SK-N-MC (cell line): Measurements from ENCODE around the gene MAPKAPK3.

ENCODE experiments used
- EZH2 ChIP-seq: fragments of 200-600 bp; sonication (generic); IDR thresholded peaks from one replicate; pipeline ENCODE4 v1.6.1; 2017; ENCODE audit warnings: antibody characterized with exemption
- FOXP2 ChIP-seq: optimal IDR thresholded peaks from 2 replicates; pipeline ENCODE3; 2011; ENCODE audit warnings: mild to moderate bottlenecking, moderate library complexity; ENCODE audit not compliant: insufficient read depth; ENCODE audit errors: extremely low read length, control extremely low read depth
- POLR2AphosphoS5 ChIP-seq: IDR thresholded peaks from 2 replicates; pipeline ENCODE4 v1.6.1; 2012; ENCODE audit warnings: mild to moderate bottlenecking, low read depth, low read length, borderline replicate concordance

DNA sequence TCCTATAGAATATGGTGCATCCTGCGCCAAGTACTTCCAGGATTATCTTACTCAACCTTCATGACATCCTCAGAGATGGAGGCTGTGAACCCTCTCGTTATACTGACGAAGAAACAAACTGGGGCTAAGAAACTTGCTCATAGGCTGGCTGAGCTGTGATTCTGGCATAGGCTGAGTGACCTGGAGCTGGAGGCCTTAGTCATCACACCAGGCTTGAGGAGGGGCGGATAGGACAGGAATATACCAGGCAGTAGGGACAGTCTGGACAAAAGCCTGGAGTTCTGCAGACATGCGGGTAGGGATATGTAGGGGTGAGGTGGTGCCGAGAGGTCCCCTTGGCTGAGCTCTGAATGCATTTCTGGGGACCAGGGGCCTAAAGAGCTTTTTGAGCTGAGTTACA is 29.6 kb upstream of the MAPKAPK3 start:
- TF ChIP-seq POLR2AphosphoS5 (no peak), EZH2 (no peak), FOXP2 (no peak)
